Measurements from ENCODE around the gene HVCN1. TPM values are rescaled to one million over a fixed set of nuclear protein-coding genes. Genes with fewer than 3 reads are reported as not detected.

Gene HVCN1
- total RNA-seq, 1 donor from 2014 or later = 83.9 TPM

GRCh38 chr12:110676171-110676570, 12.7 kb downstream of the HVCN1 start:
- Mint-ChIP-seq H3K9me3 (no peaks in the 10 kb centered on the region), H3K27ac (peak overlapping the region; percentile 90), H3K4me1 (peaks cover 96% of the 10 kb centered on the region), H3K36me3 (ENCODE audit: low read depth) (peaks cover 78% of the 10 kb centered on the region), H3K4me3 (peak overlapping the region; percentile 78), H3K27me3 (no peaks in the 10 kb centered on the region)
- ATAC-seq (ENCODE audit: low read depth) = no peak
- no peak for DNase-seq
- ChIA-PET POLR2A (interaction anchor here (0.6 to 4.8 kb wide), 7 partner anchors 10 to 56 kb away, joined by 3 to 45 read pairs (median 6); no protein-coding TSS in a partner anchor), CTCF (interaction anchor here (1.3 to 1.6 kb wide), 2 partner anchors 11 to 56 kb away, joined by 3 to 5 read pairs; no protein-coding TSS in a partner anchor)
- TF ChIP-seq CTCF (IDR thresholded peaks at IDR 0.05) = no peak
- intact Hi-C loops (cut with micrococcal nuclease) = no loop called here

GRCh38 chr12:110670161-110670701, 18.7 kb downstream of the HVCN1 start:
- Mint-ChIP-seq H3K9me3 (no peaks in the 10 kb centered on the region), H3K4me1 (peaks cover 96% of the 10 kb centered on the region), H3K27ac (peak overlapping the region; percentile 94), H3K36me3 (ENCODE audit: low read depth) (peaks cover 75% of the 10 kb centered on the region), H3K27me3 (no peaks in the 10 kb centered on the region), H3K4me3 (peak overlapping the region; percentile 78)
- DNase-seq (no peak), ATAC-seq (ENCODE audit: low read depth) (peak; percentile 36)
- no peak for TF ChIP-seq CTCF (IDR thresholded peaks at IDR 0.05)
- ChIA-PET CTCF (no interaction called here), POLR2A (interaction anchor here (0.7 to 4.4 kb wide), 11 partner anchors 7 to 73 kb away, joined by 3 to 30 read pairs (median 4); partner anchors contain the start of gene PPP1CC)
- intact Hi-C loops (cut with micrococcal nuclease) = loop anchor here (1.0 kb wide), 2 partner anchors 16 to 28 kb away; no protein-coding TSS in a partner anchor

- DNase-seq (peak; percentile 47), ATAC-seq (ENCODE audit: low read depth) (peak; percentile 77)
- H3K4me3 Mint-ChIP-seq = peak overlapping the region; percentile 78
- peak overlapping the region; percentile 94 for H3K27ac Mint-ChIP-seq
- H3K4me1 Mint-ChIP-seq = peaks cover 95% of the 10 kb centered on the region
- intact Hi-C loops (cut with micrococcal nuclease) = loop anchor here (1.0 to 2.0 kb wide), 3 partner anchors 8 to 48 kb away; no protein-coding TSS in a partner anchor
- CTCF ChIA-PET = interaction anchor here (2.5 kb wide), 1 partner anchor 49 kb away, joined by 9 read pairs; no protein-coding TSS in a partner anchor
- H3K36me3 Mint-ChIP-seq (ENCODE audit: low read depth) = peaks cover 75% of the 10 kb centered on the region
- no peak for TF ChIP-seq CTCF (IDR thresholded peaks at IDR 0.05)
- no peaks in the 10 kb centered on the region for H3K27me3 Mint-ChIP-seq
- POLR2A ChIA-PET = interaction anchor here (1.0 to 4.4 kb wide), 8 partner anchors 8 to 213 kb away, joined by 4 to 30 read pairs (median 8); partner anchors contain the start of genes HVCN1 and PPP1CC
- H3K9me3 Mint-ChIP-seq = peaks cover 3% of the 10 kb centered on the region
Measured at GRCh38 chr12:110669193-110669502, 19.8 kb downstream of the HVCN1 start.

- H3K9me3 Mint-ChIP-seq = peaks cover 3% of the 10 kb centered on the region
- POLR2A ChIA-PET = interaction anchor here (0.6 to 4.4 kb wide), 16 partner anchors 9 to 212 kb away, joined by 3 to 30 read pairs (median 7); partner anchors contain the start of genes HVCN1 and TCTN1
- DNase-seq = no peak
- H3K27me3 Mint-ChIP-seq = no peaks in the 10 kb centered on the region
- no peak for TF ChIP-seq CTCF (IDR thresholded peaks at IDR 0.05)
- H3K4me1 Mint-ChIP-seq = peaks cover 95% of the 10 kb centered on the region
- peak overlapping the region; percentile 94 for H3K27ac Mint-ChIP-seq
- peak; percentile 6 for ATAC-seq (ENCODE audit: low read depth)
- peak overlapping the region; percentile 78 for H3K4me3 Mint-ChIP-seq
- intact Hi-C loops (cut with micrococcal nuclease) = loop anchor here (1.0 to 2.0 kb wide), 3 partner anchors 7 to 48 kb away; no protein-coding TSS in a partner anchor
- CTCF ChIA-PET = interaction anchor here (1.3 to 2.5 kb wide), 3 partner anchors 49 to 219 kb away, joined by 4 to 9 read pairs (median 6); partner anchors contain the start of gene ARPC3
- H3K36me3 Mint-ChIP-seq (ENCODE audit: low read depth) = peaks cover 75% of the 10 kb centered on the region
Measured at GRCh38 chr12:110668480-110669192, 20.3 kb downstream of the HVCN1 start.
